Body of pancreas (tissue), 4 donors: ENCODE data around the gene TAC1. TPM values are rescaled to one million over a fixed set of nuclear protein-coding genes. Genes with fewer than 3 reads are reported as not detected.

Experiments used
- ATAC-seq: fragments of 150-250 bp; one replicate; pipeline ENCODE4 v1.9.1; 2016
- DNase-seq, 4 donors: peaks; one replicate each; pipeline ENCODE4 v3.0.0-alpha.2; 2019
- H3K27ac ChIP-seq, 4 donors: fragments of 200-600 bp; sonication (generic); 1 replicate in 3 of 4; 2 replicates in 1 of 4; pipeline versions ENCODE4 v1.5.1 to v1.6.1; 2016 to 2019; ENCODE audit warnings: mild to moderate bottlenecking in 1 of 4, mixed read lengths in 1 of 4, moderate library complexity in 1 of 4
- H3K27me3 ChIP-seq, 2 donors: fragments of 200-600 bp; sonication (generic); one replicate each; pipeline ENCODE4 v1.6.0; 2016; ENCODE audit warnings: mild to moderate bottlenecking in 1 of 2
- H3K36me3 ChIP-seq, 2 donors: fragments of 200-600 bp; sonication (generic); replicated peaks in 1 of 2; 2 replicates each; pipeline ENCODE4 v1.5.1; 2016; ENCODE audit warnings: low read depth in 2 of 2; ENCODE audit not compliant: insufficient read depth in 1 of 2
- H3K4me1 ChIP-seq: fragments of 200-600 bp; sonication (generic); one replicate; pipeline ENCODE4 v1.6.0; 2016
- H3K4me3 ChIP-seq, 2 donors: fragments of 200-600 bp; sonication (generic); 1 replicate in 1 of 2; 2 replicates in 1 of 2; pipeline ENCODE4 v1.5.1; 2016 to 2019
- H3K9me3 ChIP-seq, 3 donors: fragments of 200-600 bp; sonication (generic); 1 replicate in 2 of 3; 2 replicates in 1 of 3; pipeline ENCODE4 v1.5.1; 2016
- CTCF ChIP-seq, 7 experiments: fragments of 450-650 bp in 4 of 7; fragments of 200-600 bp in 3 of 7; sonication (generic) in 3 of 7; IDR thresholded peaks; one replicate each; pipeline ENCODE4 v1.5.1; 2016 to 2019; ENCODE audit warnings: antibody characterized with exemption in 7 of 7
- POLR2A ChIP-seq, 3 donors: fragments of 450-650 bp; IDR thresholded peaks; one replicate each; pipeline ENCODE4 v1.6.1; 2016; ENCODE audit warnings: antibody characterized with exemption in 3 of 3, mild to moderate bottlenecking in 2 of 3
- WGBS, 2 donors: methylation state at CpG; one replicate each; pipeline ENCODE4 v1.1.5; 2017; 5-methylcytosine and 5-hydroxymethylcytosine counted together
- intact Hi-C: fragments of 100-400 bp; cut with DNase I; formaldehyde crosslinking; loops from one replicate; pipeline ENCODE4 v1.15.1; 2023
- total RNA-seq, 2 donors: library from RNA; depleted of rRNA; stranded (reverse); fragments of >200 nt; gene quantifications; one replicate each; pipeline ENCODE4 v1.1.0, GENCODE V29; 2016

Gene TAC1
- total RNA-seq, 2 donors from 2014 or later: not detected

- H3K9me3 ChIP-seq: no peaks in the 10 kb centered on the region
- no peaks in the 10 kb centered on the region for H3K36me3 ChIP-seq
- intact Hi-C loops: no loop called here
- H3K4me3 ChIP-seq: no peak overlapping the region
- H3K4me1 ChIP-seq: no peaks in the 10 kb centered on the region
- no peak for ATAC-seq
- H3K27ac ChIP-seq: no peak overlapping the region
- no peak for DNase-seq
- TF ChIP-seq POLR2A (IDR thresholded peaks at IDR 0.05) (no peak), CTCF (IDR thresholded peaks at IDR 0.05) (no peak)
- no peaks in the 10 kb centered on the region for H3K27me3 ChIP-seq
These were observed 16.6 kb downstream of the TAC1 start for GRCh38 chr7:97748482-97748881.

GRCh38 chr7:97751566-97751965, 19.7 kb downstream of the TAC1 start:
- no peak overlapping the region for H3K4me3 ChIP-seq
- intact Hi-C loops: no loop called here
- no peak overlapping the region for H3K27ac ChIP-seq
- H3K36me3 ChIP-seq: no peaks in the 10 kb centered on the region
- DNase-seq: no peak
- no peak for ATAC-seq
- H3K27me3 ChIP-seq: no peaks in the 10 kb centered on the region
- no peaks in the 10 kb centered on the region for H3K4me1 ChIP-seq
- H3K9me3 ChIP-seq: no peaks in the 10 kb centered on the region
- WGBS, 2 donors: 57 to 63% methylated on average over 2 of the region's 2 CpGs
- no peak for TF ChIP-seq CTCF (IDR thresholded peaks at IDR 0.05)
- TF ChIP-seq POLR2A (IDR thresholded peaks at IDR 0.05): no peak

GRCh38 chr7:97752215-97752614, 20.3 kb downstream of the TAC1 start:
- no peaks in the 10 kb centered on the region for H3K27me3 ChIP-seq
- no peaks in the 10 kb centered on the region for H3K9me3 ChIP-seq
- H3K4me1 ChIP-seq: no peaks in the 10 kb centered on the region
- ATAC-seq (no peak), DNase-seq (no peak)
- TF ChIP-seq POLR2A (IDR thresholded peaks at IDR 0.05) (no peak), CTCF (IDR thresholded peaks at IDR 0.05) (no peak)
- 29 to 34% methylated on average over 1 of the region's 1 CpG for WGBS, 2 donors
- H3K36me3 ChIP-seq: no peaks in the 10 kb centered on the region
- no peak overlapping the region for H3K4me3 ChIP-seq
- intact Hi-C loops: no loop called here
- no peak overlapping the region for H3K27ac ChIP-seq

GRCh38 chr7:97757824-97758223, 25.9 kb downstream of the TAC1 start:
- H3K9me3 ChIP-seq: no peaks in the 10 kb centered on the region
- no peaks in the 10 kb centered on the region for H3K27me3 ChIP-seq
- no peak overlapping the region for H3K4me3 ChIP-seq
- ATAC-seq (no peak), DNase-seq (no peak)
- TF ChIP-seq POLR2A (IDR thresholded peaks at IDR 0.05): no peak
- no peak for TF ChIP-seq CTCF (IDR thresholded peaks at IDR 0.05)
- no peak overlapping the region for H3K27ac ChIP-seq
- H3K4me1 ChIP-seq: no peaks in the 10 kb centered on the region
- H3K36me3 ChIP-seq: no peaks in the 10 kb centered on the region
- 56 to 61% methylated on average over 2 of the region's 2 CpGs for WGBS, 2 donors
- intact Hi-C loops: no loop called here

GRCh38 chr7:97770850-97771249, 39.0 kb downstream of the TAC1 start:
- H3K36me3 ChIP-seq: no peaks in the 10 kb centered on the region
- no peak for ATAC-seq
- no peak overlapping the region for H3K4me3 ChIP-seq
- DNase-seq: no peak
- intact Hi-C loops: no loop called here
- H3K4me1 ChIP-seq: no peaks in the 10 kb centered on the region
- peak overlapping the region in 1 of 4 donors; percentile 33 for H3K27ac ChIP-seq
- 46 to 63% methylated on average over 4 to 5 of the region's 5 CpGs for WGBS, 2 donors
- H3K27me3 ChIP-seq: no peaks in the 10 kb centered on the region
- no peak for TF ChIP-seq POLR2A (IDR thresholded peaks at IDR 0.05)
- no peak for TF ChIP-seq CTCF (IDR thresholded peaks at IDR 0.05)
- H3K9me3 ChIP-seq: no peaks in the 10 kb centered on the region
